ENCODE data around the gene MYADML2. TPM values are rescaled to one million over a fixed set of nuclear protein-coding genes. Genes with fewer than 3 reads are reported as not detected.

The MYADML2 gene
- total RNA-seq, 1 experiment from 2014 or later: not detected

- intact Hi-C loops (cut with micrococcal nuclease; ENCODE audit: unreplicated experiment): no loop called here
- Histone ChIP-seq H3K9me3 (ENCODE audit: insufficient read depth, low read depth) (no peaks in the 10 kb centered on the region), H3K36me3 (ENCODE audit: low read depth) (no peaks in the 10 kb centered on the region), H3K27me3 (ENCODE audit: insufficient read depth, low read depth) (no peaks in the 10 kb centered on the region), H2AFZ (no peak overlapping the region), H3K27ac (no peak overlapping the region), H3K4me3 (no peak overlapping the region), H4K20me1 (ENCODE audit: insufficient read depth) (no peaks in the 10 kb centered on the region), H3F3A (ENCODE audit: insufficient read depth, low read depth) (peaks cover 4% of the 10 kb centered on the region; the same call in 1 of the 2 replicates), H3K9me2 (ENCODE audit: insufficient read depth) (no peaks in the 10 kb centered on the region), H3K79me2 (ENCODE audit: low read depth) (no peaks in the 10 kb centered on the region), H3K4me2 (no peak overlapping the region), H3K4me1 (replicated peaks; ENCODE audit: insufficient read depth) (peaks cover 9% of the 10 kb centered on the region)
- BruUV-seq (replicated peaks): TSS peak; percentile 2
- no peak for TF ChIP-seq EZH2 (IDR thresholded peaks at IDR 0.05; ENCODE audit: low read depth)
- TF ChIP-seq CTCF (conservative IDR thresholded peaks at IDR 0.05): no peak
- POLR2A ChIA-PET (ENCODE audit: unreplicated experiment): no interaction called here
- CTCF ChIA-PET: no interaction called here
- no peak for DNase-seq
Measured at GRCh38 chr17:81903896-81904599, 43.0 kb downstream of the MYADML2 start.

- no peak for DNase-seq
- H3F3A ChIP-seq (ENCODE audit: insufficient read depth, low read depth): peaks cover 10% of the 10 kb centered on the region; the same call in 1 of the 2 replicates
- intact Hi-C loops (cut with micrococcal nuclease; ENCODE audit: unreplicated experiment): no loop called here
- H3K9me2 ChIP-seq (ENCODE audit: insufficient read depth): no peaks in the 10 kb centered on the region
- ChIA-PET POLR2A (ENCODE audit: unreplicated experiment) (interaction anchor here (0.6 kb wide), 1 partner anchor 240 kb away, joined by 7 read pairs; no protein-coding TSS in a partner anchor), CTCF (no interaction called here)
- H3K36me3 ChIP-seq (ENCODE audit: low read depth): no peaks in the 10 kb centered on the region
- no peaks in the 10 kb centered on the region for H3K79me2 ChIP-seq (ENCODE audit: low read depth)
- no peaks in the 10 kb centered on the region for H4K20me1 ChIP-seq (ENCODE audit: insufficient read depth)
- no peak overlapping the region for H3K4me3 ChIP-seq
- BruUV-seq (replicated peaks): no TSS peak
- H3K4me1 ChIP-seq (replicated peaks; ENCODE audit: insufficient read depth): peaks cover 15% of the 10 kb centered on the region
- TF ChIP-seq EZH2 (IDR thresholded peaks at IDR 0.05; ENCODE audit: low read depth) (no peak), CTCF (conservative IDR thresholded peaks at IDR 0.05) (no peak)
- H3K9me3 ChIP-seq (ENCODE audit: insufficient read depth, low read depth): no peaks in the 10 kb centered on the region
- no peaks in the 10 kb centered on the region for H3K27me3 ChIP-seq (ENCODE audit: insufficient read depth, low read depth)
- H3K4me2 ChIP-seq: no peak overlapping the region
- H3K27ac ChIP-seq: no peak overlapping the region
- H2AFZ ChIP-seq: no peak overlapping the region
Measured at GRCh38 chr17:81903415-81903831, 43.6 kb downstream of the MYADML2 start.

- Histone ChIP-seq H3K9me3 (ENCODE audit: insufficient read depth, low read depth) (no peaks in the 10 kb centered on the region), H3K27ac (no peak overlapping the region), H3F3A (ENCODE audit: insufficient read depth, low read depth) (peaks cover 16% of the 10 kb centered on the region), H4K20me1 (ENCODE audit: insufficient read depth) (no peaks in the 10 kb centered on the region), H3K9me2 (ENCODE audit: insufficient read depth) (no peaks in the 10 kb centered on the region), H3K79me2 (ENCODE audit: low read depth) (no peaks in the 10 kb centered on the region), H3K27me3 (ENCODE audit: insufficient read depth, low read depth) (no peaks in the 10 kb centered on the region), H3K4me1 (replicated peaks; ENCODE audit: insufficient read depth) (peaks cover 20% of the 10 kb centered on the region), H2AFZ (no peak overlapping the region), H3K36me3 (ENCODE audit: low read depth) (no peaks in the 10 kb centered on the region), H3K4me2 (no peak overlapping the region), H3K4me3 (no peak overlapping the region)
- TF ChIP-seq EZH2 (IDR thresholded peaks at IDR 0.05; ENCODE audit: low read depth) (no peak), CTCF (conservative IDR thresholded peaks at IDR 0.05) (no peak)
- no peak for DNase-seq
- no TSS peak for BruUV-seq (replicated peaks)
- CTCF ChIA-PET: no interaction called here
- POLR2A ChIA-PET (ENCODE audit: unreplicated experiment): interaction anchor here (0.6 kb wide), 1 partner anchor 240 kb away, joined by 7 read pairs; no protein-coding TSS in a partner anchor
- intact Hi-C loops (cut with micrococcal nuclease; ENCODE audit: unreplicated experiment): no loop called here
Measured at GRCh38 chr17:81902653-81903414, 44.2 kb downstream of the MYADML2 start.

Measured in PC-9 (cell line).